ENCODE measurements around the gene LRCOL1. TPM values are rescaled to one million over a fixed set of nuclear protein-coding genes. Genes with fewer than 3 reads are reported as not detected.

LRCOL1 gene
- total and polyA plus RNA-seq, 12 donors: 0.17 to 0.28 TPM; not detected in 10

- no peaks in the 10 kb centered on the region for H3K27me3 ChIP-seq
- TF ChIP-seq CTCF (IDR thresholded peaks at IDR 0.05): no peak
- H3K4me3 ChIP-seq: no peak overlapping the region
- H3K27ac ChIP-seq: no peak overlapping the region
- DNase-seq: no peak
- no peak for ATAC-seq
- H3K9me3 ChIP-seq: no peaks in the 10 kb centered on the region
- intact Hi-C loops (cut with DNase I): no loop called here
- H3K4me1 ChIP-seq: no peaks in the 10 kb centered on the region
- WGBS, 2 donors: 91 to 99% methylated on average over 8 of the region's 8 CpGs
- H3K36me3 ChIP-seq: peaks cover 0 to 96% (median 52%) of the 10 kb centered on the region in 9 donors
Observed at GRCh38 chr12:132633398-132633797, 23.0 kb upstream of the LRCOL1 start.

- H3K4me1 ChIP-seq: no peaks in the 10 kb centered on the region
- no peaks in the 10 kb centered on the region for H3K9me3 ChIP-seq
- WGBS, 2 donors: 88 to 93% methylated on average over 17 of the region's 17 CpGs
- intact Hi-C loops (cut with DNase I): no loop called here
- no peak overlapping the region for H3K27ac ChIP-seq
- no peak for TF ChIP-seq CTCF (IDR thresholded peaks at IDR 0.05)
- no peak for ATAC-seq
- H3K36me3 ChIP-seq: peaks cover 0 to 89% (median 49%) of the 10 kb centered on the region in 9 donors
- H3K27me3 ChIP-seq: no peaks in the 10 kb centered on the region
- no peak overlapping the region for H3K4me3 ChIP-seq
- no peak for DNase-seq
Observed at GRCh38 chr12:132632521-132633228, 22.3 kb upstream of the LRCOL1 start.

- ATAC-seq: no peak
- intact Hi-C loops (cut with DNase I): no loop called here
- Histone ChIP-seq H3K4me1 (no peaks in the 10 kb centered on the region), H3K36me3 (peaks cover 0 to 79% (median 41%) of the 10 kb centered on the region in 9 donors), H3K9me3 (no peaks in the 10 kb centered on the region), H3K27me3 (no peaks in the 10 kb centered on the region), H3K27ac (no peak overlapping the region), H3K4me3 (no peak overlapping the region)
- no peak for TF ChIP-seq CTCF (IDR thresholded peaks at IDR 0.05)
- WGBS, 2 donors: 94 to 96% methylated on average over 11 of the region's 11 CpGs
- DNase-seq: no peak
Observed at GRCh38 chr12:132631666-132632065, 21.3 kb upstream of the LRCOL1 start.

GRCh38 chr12:132630672-132631071, 20.3 kb upstream of the LRCOL1 start:
- no peak for TF ChIP-seq CTCF (IDR thresholded peaks at IDR 0.05)
- H3K4me3 ChIP-seq: no peak overlapping the region
- H3K27ac ChIP-seq: no peak overlapping the region
- no peaks in the 10 kb centered on the region for H3K27me3 ChIP-seq
- 93 to 94% methylated on average over 6 of the region's 6 CpGs for WGBS, 2 donors
- H3K9me3 ChIP-seq: no peaks in the 10 kb centered on the region
- DNase-seq (no peak), ATAC-seq (no peak)
- no peaks in the 10 kb centered on the region for H3K4me1 ChIP-seq
- H3K36me3 ChIP-seq: peaks cover 0 to 77% (median 37%) of the 10 kb centered on the region in 9 donors
- intact Hi-C loops (cut with DNase I): no loop called here

Data from heart right ventricle (tissue), 16 donors.